NCI-H1436 (cell line): Measurements from ENCODE around the gene ACADVL.
"Not testable (repeated sequence)": the region's sequence is repeated elsewhere in the genome, so short reads cannot be mapped to it uniquely, and the experiment has no call there.

Experiments
- DNase-seq: peaks from one replicate; lab custom pipeline; 2025; lab: John Stamatoyannopoulos, UW

Gene ACADVL

GRCh38 chr17:7235693-7236665 lies 16.2 kb downstream of the ACADVL start:
- DNase-seq: no peak

GRCh38 chr17:7236808-7237207 lies 17.1 kb downstream of the ACADVL start:
- no peak for DNase-seq

- DNase-seq: no peak
These were observed 17.6 kb downstream of the ACADVL start for GRCh38 chr17:7237266-7237760.

- peak; percentile 57 for DNase-seq
These were observed 18.2 kb downstream of the ACADVL start for GRCh38 chr17:7237761-7238419.

- no peak for DNase-seq
These were observed 18.8 kb downstream of the ACADVL start for GRCh38 chr17:7238420-7239090.

GRCh38 chr17:7239091-7240027 lies 19.6 kb downstream of the ACADVL start, which contains the start of gene PHF23:
Gene PHF23 (minus strand): TSS chr17:7239457. CDS start chr17:7239279, 178 bp downstream.
- peak; percentile 98 for DNase-seq

- no peak for DNase-seq
These were observed 20.6 kb downstream of the ACADVL start for GRCh38 chr17:7240375-7240774.

- no peak for DNase-seq
These were observed 21.5 kb downstream of the ACADVL start for GRCh38 chr17:7241090-7241733.

GRCh38 chr17:7241783-7242716 lies 22.3 kb downstream of the ACADVL start, which contains the start of gene GABARAP:
Gene GABARAP (minus strand): TSS chr17:7242449. CDS start chr17:7242330, 119 bp downstream.
- DNase-seq: peak; percentile 90

- peak; percentile 91 for DNase-seq
These were observed 23.1 kb downstream of the ACADVL start for GRCh38 chr17:7242717-7243452.

GRCh38 chr17:7243453-7243729 lies 23.7 kb downstream of the ACADVL start:
- no peak for DNase-seq

GRCh38 chr17:7243838-7244237 lies 24.1 kb downstream of the ACADVL start:
- not testable (repeated sequence) for DNase-seq

- no peak for DNase-seq
These were observed 27.0 kb downstream of the ACADVL start for GRCh38 chr17:7246779-7247178.

GRCh38 chr17:7248796-7249195 lies 29.1 kb downstream of the ACADVL start:
- no peak for DNase-seq

GRCh38 chr17:7249214-7249613 lies 29.5 kb downstream of the ACADVL start:
- no peak for DNase-seq

- no peak for DNase-seq
These were observed 30.1 kb downstream of the ACADVL start for GRCh38 chr17:7249830-7250229.

GRCh38 chr17:7250695-7251627 lies 31.2 kb downstream of the ACADVL start:
- DNase-seq: no peak
